Common myeloid progenitor, CD34-positive (primary cell): ENCODE results near the gene RASL10A.

Source experiments
- CTCF ChIA-PET: fragments of 350-600 bp; sonication (Branson Sonifier 250); formaldehyde crosslinking; loops from one replicate; lab custom pipeline; 2021; ENCODE audit warnings: antibody characterized with exemption; lab: Charles Lee
- POLR2A ChIA-PET: fragments of 350-600 bp; sonication (Branson Sonifier 250); formaldehyde crosslinking; loops from one replicate; lab custom pipeline; 2021; ENCODE audit warnings: antibody characterized with exemption; lab: Charles Lee
- DNase-seq, 3 donors: peaks; one replicate each; pipeline versions ENCODE4 v3.0.0 to v3.0.0-alpha.2; 2013
- H3K27ac ChIP-seq, 2 experiments: 1 replicate in 1 of 2; 2 replicates in 1 of 2; pipeline ENCODE4 v1.7.0; 2013; ENCODE audit warnings: inconsistent platforms in 2 of 2, low read length in 2 of 2, mild to moderate bottlenecking in 2 of 2, low read depth in 1 of 2, moderate library complexity in 1 of 2; ENCODE audit not compliant: severe bottlenecking in 2 of 2, insufficient read depth in 1 of 2, poor library complexity in 1 of 2
- H3K27me3 ChIP-seq, 5 experiments: replicated peaks in 2 of 5; 1 replicate in 3 of 5; 2 replicates in 2 of 5; pipeline versions ENCODE4 v1.6.1 to v1.7.0; 2013; ENCODE audit warnings: low read length in 4 of 5, mild to moderate bottlenecking in 2 of 5, moderate library complexity in 2 of 5, inconsistent platforms in 1 of 5; ENCODE audit not compliant: insufficient read depth in 5 of 5, control insufficient read depth in 4 of 5
- H3K36me3 ChIP-seq, 4 experiments: 1 replicate in 2 of 4; 2 replicates in 2 of 4; pipeline versions ENCODE4 v1.6.1 to v1.7.0; 2013; ENCODE audit warnings: low read length in 3 of 4, control low read depth in 1 of 4, mild to moderate bottlenecking in 1 of 4; ENCODE audit not compliant: control insufficient read depth in 4 of 4, insufficient read depth in 4 of 4
- H3K4me1 ChIP-seq, 4 experiments: 1 replicate in 3 of 4; 2 replicates in 1 of 4; pipeline versions ENCODE4 v1.6.1 to v1.7.1; 2013; ENCODE audit warnings: low read length in 3 of 4, mild to moderate bottlenecking in 3 of 4, control low read depth in 1 of 4, inconsistent platforms in 1 of 4, moderate library complexity in 1 of 4; ENCODE audit not compliant: control insufficient read depth in 4 of 4, insufficient read depth in 4 of 4; ENCODE audit errors: control extremely low read depth in 1 of 4
- H3K4me3 ChIP-seq, 7 experiments: 1 replicate in 4 of 7; 2 replicates in 3 of 7; pipeline versions ENCODE4 v1.5.1 to v1.7.0; 2013; ENCODE audit warnings: mild to moderate bottlenecking in 7 of 7, low read length in 6 of 7, moderate library complexity in 6 of 7, inconsistent platforms in 2 of 7, low read depth in 2 of 7, control low read depth in 1 of 7; ENCODE audit not compliant: insufficient read depth in 4 of 7, control insufficient read depth in 1 of 7; ENCODE audit errors: extremely low read depth in 1 of 7
- H3K9me3 ChIP-seq, 5 experiments: 1 replicate in 4 of 5; 2 replicates in 1 of 5; pipeline versions ENCODE4 v1.6.1 to v1.7.1; 2013; ENCODE audit warnings: low read length in 4 of 5, mild to moderate bottlenecking in 2 of 5, inconsistent platforms in 1 of 5, low read depth in 1 of 5, moderate library complexity in 1 of 5; ENCODE audit not compliant: control insufficient read depth in 4 of 5, insufficient read depth in 2 of 5; ENCODE audit errors: control extremely low read depth in 1 of 5
- WGBS: methylation state at CpG from one replicate; pipeline ENCODE4 v1.1.5; 2013; ENCODE audit not compliant: insufficient coverage; 5-methylcytosine and 5-hydroxymethylcytosine counted together

RASL10A gene

GRCh38 chr22:29334696-29335344 is 19.3 kb upstream of the RASL10A start:
- CTCF ChIA-PET = interaction anchor here (1.1 kb wide), 1 partner anchor 14 kb away, joined by 4 read pairs; no protein-coding TSS in a partner anchor
- Histone ChIP-seq H3K36me3 (peaks cover 4 to 96% (median 73%) of the 10 kb centered on the region in 4 experiments), H3K4me3 (no peak overlapping the region), H3K4me1 (no peaks in the 10 kb centered on the region), H3K27ac (no peak overlapping the region), H3K9me3 (no peaks in the 10 kb centered on the region), H3K27me3 (no peaks in the 10 kb centered on the region)
- POLR2A ChIA-PET = no interaction called here
- DNase-seq = no peak
- WGBS = 87% methylated on average over 11 of the region's 12 CpGs

GRCh38 chr22:29334148-29334547 is 18.7 kb upstream of the RASL10A start:
- 100% methylated on average over 5 of the region's 7 CpGs for WGBS
- Histone ChIP-seq H3K27ac (no peak overlapping the region), H3K36me3 (peaks cover 4 to 95% (median 73%) of the 10 kb centered on the region in 4 experiments), H3K9me3 (no peaks in the 10 kb centered on the region), H3K4me3 (no peak overlapping the region), H3K4me1 (no peaks in the 10 kb centered on the region), H3K27me3 (no peaks in the 10 kb centered on the region)
- ChIA-PET CTCF (no interaction called here), POLR2A (no interaction called here)
- DNase-seq = no peak

GRCh38 chr22:29332886-29333496 is 17.5 kb upstream of the RASL10A start:
- ChIA-PET POLR2A (no interaction called here), CTCF (interaction anchor here (0.5 to 0.7 kb wide), 2 partner anchors 9 to 303 kb away, joined by 3 to 4 read pairs; no protein-coding TSS in a partner anchor)
- WGBS = 96% methylated on average over 8 of the region's 8 CpGs
- no peaks in the 10 kb centered on the region for H3K27me3 ChIP-seq
- DNase-seq = no peak
- no peaks in the 10 kb centered on the region for H3K9me3 ChIP-seq
- no peaks in the 10 kb centered on the region for H3K4me1 ChIP-seq
- H3K36me3 ChIP-seq = peaks cover 9 to 95% (median 71%) of the 10 kb centered on the region in 4 experiments
- H3K4me3 ChIP-seq = no peak overlapping the region
- H3K27ac ChIP-seq = no peak overlapping the region

- no peaks in the 10 kb centered on the region for H3K9me3 ChIP-seq
- H3K4me1 ChIP-seq = no peaks in the 10 kb centered on the region
- no peak overlapping the region for H3K4me3 ChIP-seq
- CTCF ChIA-PET = interaction anchor here (0.8 kb wide), 1 partner anchor 12 kb away, joined by 4 read pairs; no protein-coding TSS in a partner anchor
- H3K27me3 ChIP-seq = no peaks in the 10 kb centered on the region
- no peak overlapping the region for H3K27ac ChIP-seq
- WGBS = 94% methylated on average over 12 of the region's 14 CpGs
- no peak for DNase-seq
- H3K36me3 ChIP-seq = peaks cover 7 to 95% (median 72%) of the 10 kb centered on the region in 4 experiments
- POLR2A ChIA-PET = interaction anchor here (0.6 kb wide), 1 partner anchor 28 kb away, joined by 3 read pairs; no protein-coding TSS in a partner anchor
These were observed 16.3 kb upstream of the RASL10A start for GRCh38 chr22:29331658-29332300.

GRCh38 chr22:29331213-29331612 is 15.7 kb upstream of the RASL10A start:
- POLR2A ChIA-PET = no interaction called here
- CTCF ChIA-PET = no interaction called here
- no peak overlapping the region for H3K27ac ChIP-seq
- no peak for DNase-seq
- H3K9me3 ChIP-seq = no peaks in the 10 kb centered on the region
- peaks cover 7 to 96% (median 73%) of the 10 kb centered on the region in 4 experiments for H3K36me3 ChIP-seq
- H3K27me3 ChIP-seq = no peaks in the 10 kb centered on the region
- no peak overlapping the region for H3K4me3 ChIP-seq
- WGBS = 90% methylated on average over 8 of the region's 8 CpGs
- no peaks in the 10 kb centered on the region for H3K4me1 ChIP-seq

- 96% methylated on average over 9 of the region's 9 CpGs for WGBS
- H3K36me3 ChIP-seq = peaks cover 9 to 96% (median 70%) of the 10 kb centered on the region in 4 experiments
These were observed 15.3 kb upstream of the RASL10A start for GRCh38 chr22:29330753-29331152.

GRCh38 chr22:29330291-29330690 is 14.8 kb upstream of the RASL10A start:
- Histone ChIP-seq H3K4me3 (no peak overlapping the region), H3K27ac (no peak overlapping the region), H3K27me3 (no peaks in the 10 kb centered on the region), H3K36me3 (peaks cover 9 to 91% (median 67%) of the 10 kb centered on the region in 4 experiments), H3K4me1 (no peaks in the 10 kb centered on the region), H3K9me3 (no peaks in the 10 kb centered on the region)
- ChIA-PET CTCF (no interaction called here), POLR2A (no interaction called here)
- no peak for DNase-seq
- WGBS = 98% methylated on average over 18 of the region's 19 CpGs

More at GRCh38 chr22:29330753-29331152, 15.3 kb upstream of the RASL10A start:
- ChIA-PET CTCF (no interaction called here), POLR2A (no interaction called here)
- no peaks in the 10 kb centered on the region for H3K9me3 ChIP-seq
- no peak for DNase-seq
- H3K27me3 ChIP-seq = no peaks in the 10 kb centered on the region
- H3K4me1 ChIP-seq = no peaks in the 10 kb centered on the region
- no peak overlapping the region for H3K27ac ChIP-seq
- H3K4me3 ChIP-seq = no peak overlapping the region
